Upper lobe of left lung (tissue), 6 donors: ENCODE results near the gene MAGI2. TPM values are rescaled to one million over a fixed set of nuclear protein-coding genes. Genes with fewer than 3 reads are reported as not detected.

ENCODE experiments used
- ATAC-seq, 2 donors: fragments of 200-7000 bp; cut with Tn5 transposase; one replicate each; pipeline ENCODE4 v1.9.1; 2022; ENCODE audit warnings: mild to moderate bottlenecking in 2 of 2, moderate library complexity in 2 of 2; ENCODE audit not compliant: low FRiP score in 2 of 2
- DNase-seq, 2 donors: peaks; one replicate each; pipeline ENCODE4 v3.0.0-alpha.2; 2019 to 2020
- H3K27ac ChIP-seq, 4 donors: fragments of 200-600 bp; sonication (generic); one replicate each; pipeline ENCODE4 v1.5.1; 2016 to 2019
- H3K27me3 ChIP-seq, 4 donors: fragments of 200-600 bp; sonication (generic); one replicate each; pipeline ENCODE4 v1.5.1; 2017 to 2019
- H3K36me3 ChIP-seq, 4 donors: fragments of 200-600 bp; sonication (generic); one replicate each; pipeline ENCODE4 v1.5.1; 2016 to 2019
- H3K4me1 ChIP-seq, 4 donors: fragments of 200-600 bp; sonication (generic); one replicate each; pipeline ENCODE4 v1.5.1; 2018 to 2019
- H3K4me3 ChIP-seq, 4 donors: fragments of 200-600 bp; sonication (generic); one replicate each; pipeline ENCODE4 v1.5.1; 2017 to 2019; ENCODE audit warnings: mild to moderate bottlenecking in 2 of 4, moderate library complexity in 1 of 4
- H3K9me3 ChIP-seq, 4 donors: fragments of 200-600 bp; sonication (generic); one replicate each; pipeline ENCODE4 v1.5.1; 2018 to 2019
- CTCF ChIP-seq, 6 experiments: fragments of 450-650 bp in 4 of 6; fragments of 200-600 bp in 2 of 6; sonication (generic) in 2 of 6; IDR thresholded peaks; one replicate each; pipeline ENCODE4 v1.5.1; 2016 to 2019; ENCODE audit warnings: antibody characterized with exemption in 6 of 6
- EP300 ChIP-seq, 4 donors: sonication (generic); formaldehyde crosslinking; IDR thresholded peaks; one replicate each; pipeline ENCODE4 v1.5.1; 2017; ENCODE audit warnings: antibody characterized with exemption in 4 of 4, control low read depth in 2 of 4
- POLR2A ChIP-seq, 4 donors: fragments of 450-650 bp; IDR thresholded peaks; one replicate each; pipeline ENCODE4 v1.5.1; 2016 to 2017; ENCODE audit warnings: antibody characterized with exemption in 4 of 4, mild to moderate bottlenecking in 2 of 4
- POLR2AphosphoS5 ChIP-seq, 2 donors: sonication (generic); formaldehyde crosslinking; IDR thresholded peaks; one replicate each; pipeline ENCODE4 v1.5.1; 2017; ENCODE audit warnings: antibody characterized with exemption in 2 of 2
- WGBS, 2 donors: methylation state at CpG; one replicate each; pipeline ENCODE4 v1.1.5; 2017 to 2018; 5-methylcytosine and 5-hydroxymethylcytosine counted together
- total RNA-seq, 6 donors: library from RNA; depleted of rRNA in 4 of 6; stranded (reverse); fragments of >200 nt in 4 of 6; gene quantifications; one replicate each; pipeline versions ENCODE4 v1.1.0 to v1.2.1, GENCODE V29; 2016 to 2021
- donor health status: DM: no; HTN: no; CAD: no; lungs with moderate emphysema.
- donor health status: DM: no; HTN: yes; CAD: no; lungs with severe emphysema.

MAGI2 gene
- total RNA-seq, 6 donors from 2014 or later, result 7.9 to 84.9 (median 11.8) TPM

- TF ChIP-seq EP300 (IDR thresholded peaks at IDR 0.05), result no peak
- no peak for TF ChIP-seq CTCF (IDR thresholded peaks at IDR 0.05)
- no peak for TF ChIP-seq POLR2AphosphoS5 (IDR thresholded peaks at IDR 0.05)
- TF ChIP-seq POLR2A (IDR thresholded peaks at IDR 0.05), result no peak
- H3K4me3 ChIP-seq, result no peak overlapping the region
- ATAC-seq (no peak), DNase-seq (no peak)
- no peaks in the 10 kb centered on the region for H3K4me1 ChIP-seq
- 74 to 78% methylated on average over 3 of the region's 3 CpGs for WGBS, 2 donors
- H3K9me3 ChIP-seq, result no peaks in the 10 kb centered on the region
- H3K27me3 ChIP-seq, result no peaks in the 10 kb centered on the region
- H3K36me3 ChIP-seq, result no peaks in the 10 kb centered on the region
- no peak overlapping the region for H3K27ac ChIP-seq
These were observed 1398.4 kb downstream of the MAGI2 start for GRCh38 chr7:78055001-78055573.

GRCh38 chr7:78052112-78052511 is 1401.4 kb downstream of the MAGI2 start:
- no peaks in the 10 kb centered on the region for H3K36me3 ChIP-seq
- ATAC-seq (no peak), DNase-seq (no peak)
- H3K4me1 ChIP-seq, result no peaks in the 10 kb centered on the region
- no peak overlapping the region for H3K27ac ChIP-seq
- no peak overlapping the region for H3K4me3 ChIP-seq
- no peaks in the 10 kb centered on the region for H3K27me3 ChIP-seq
- WGBS, 2 donors, result 47 to 60% methylated on average over 5 to 7 of the region's 7 CpGs
- TF ChIP-seq EP300 (IDR thresholded peaks at IDR 0.05), result no peak
- TF ChIP-seq POLR2A (IDR thresholded peaks at IDR 0.05), result no peak
- no peak for TF ChIP-seq CTCF (IDR thresholded peaks at IDR 0.05)
- H3K9me3 ChIP-seq, result no peaks in the 10 kb centered on the region

GRCh38 chr7:78047800-78048199 is 1405.7 kb downstream of the MAGI2 start:
- 73 to 81% methylated on average over 3 of the region's 3 CpGs for WGBS, 2 donors
- H3K36me3 ChIP-seq, result no peaks in the 10 kb centered on the region
- no peaks in the 10 kb centered on the region for H3K4me1 ChIP-seq
- no peak overlapping the region for H3K4me3 ChIP-seq
- H3K27ac ChIP-seq, result no peak overlapping the region
- DNase-seq (no peak), ATAC-seq (no peak)
- H3K27me3 ChIP-seq, result no peaks in the 10 kb centered on the region
- TF ChIP-seq CTCF (IDR thresholded peaks at IDR 0.05), result no peak
- TF ChIP-seq POLR2A (IDR thresholded peaks at IDR 0.05), result no peak
- no peak for TF ChIP-seq EP300 (IDR thresholded peaks at IDR 0.05)
- no peak for TF ChIP-seq POLR2AphosphoS5 (IDR thresholded peaks at IDR 0.05)
- no peaks in the 10 kb centered on the region for H3K9me3 ChIP-seq

- Histone ChIP-seq H3K9me3 (no peaks in the 10 kb centered on the region), H3K36me3 (no peaks in the 10 kb centered on the region), H3K4me1 (peaks cover 0 to 5% (median 1%) of the 10 kb centered on the region in 4 donors), H3K27ac (no peak overlapping the region), H3K4me3 (no peak overlapping the region), H3K27me3 (no peaks in the 10 kb centered on the region)
- ATAC-seq (no peak), DNase-seq (no peak)
- 64 to 76% methylated on average over 2 of the region's 2 CpGs for WGBS, 2 donors
- TF ChIP-seq POLR2A (IDR thresholded peaks at IDR 0.05), result no peak
- no peak for TF ChIP-seq CTCF (IDR thresholded peaks at IDR 0.05)
- TF ChIP-seq POLR2AphosphoS5 (IDR thresholded peaks at IDR 0.05), result no peak
- TF ChIP-seq EP300 (IDR thresholded peaks at IDR 0.05), result no peak
These were observed 1410.3 kb downstream of the MAGI2 start for GRCh38 chr7:78043159-78043558.

GRCh38 chr7:78041423-78041822 is 1412.0 kb downstream of the MAGI2 start:
- Histone ChIP-seq H3K36me3 (no peaks in the 10 kb centered on the region), H3K27me3 (no peaks in the 10 kb centered on the region), H3K4me1 (peaks cover 0 to 5% (median 1%) of the 10 kb centered on the region in 4 donors), H3K9me3 (no peaks in the 10 kb centered on the region), H3K27ac (no peak overlapping the region), H3K4me3 (no peak overlapping the region)
- ATAC-seq (no peak), DNase-seq (no peak)
- no peak for TF ChIP-seq CTCF (IDR thresholded peaks at IDR 0.05)
- WGBS, 2 donors, result 82 to 84% methylated on average over 3 of the region's 3 CpGs
